Stomach (tissue), 9 donors: ENCODE data around the gene EHBP1L1. TPM values are rescaled to one million over a fixed set of nuclear protein-coding genes. Genes with fewer than 3 reads are reported as not detected.
A peak's percentile ranks its signal among the peaks of the same experiment; 100 is the strongest.
"Not testable (repeated sequence)": the region's sequence is repeated elsewhere in the genome, so short reads cannot be mapped to it uniquely, and the experiment has no call there.

Experiments used
- DNase-seq, 2 donors: peaks; one replicate each; pipeline versions ENCODE4 v3.0.0 to v3.0.0-alpha.2; 2013 to 2019
- H3K27ac ChIP-seq, 5 donors: fragments of 200-600 bp in 4 of 5; sonication (generic) in 4 of 5; one replicate each; pipeline ENCODE4 v1.5.1; 2013 to 2019; ENCODE audit warnings: mild to moderate bottlenecking in 1 of 5, moderate library complexity in 1 of 5
- H3K27me3 ChIP-seq, 3 donors: fragments of 200-600 bp; sonication (generic); one replicate each; pipeline ENCODE4 v1.5.1; 2017 to 2019; ENCODE audit warnings: mixed run types in 1 of 3
- H3K36me3 ChIP-seq, 4 donors: fragments of 200-600 bp; sonication (generic); 1 replicate in 3 of 4; 2 replicates in 1 of 4; pipeline ENCODE4 v1.5.1; 2016 to 2019
- H3K4me1 ChIP-seq, 4 donors: fragments of 200-600 bp; sonication (generic); one replicate each; pipeline ENCODE4 v1.5.1; 2016 to 2019
- H3K4me3 ChIP-seq, 4 donors: fragments of 200-600 bp; sonication (generic) in 3 of 4; one replicate each; pipeline ENCODE4 v1.5.1; 2016 to 2019; ENCODE audit warnings: mild to moderate bottlenecking in 1 of 4
- H3K9me3 ChIP-seq, 4 donors: fragments of 200-600 bp; sonication (generic); one replicate each; pipeline ENCODE4 v1.5.1; 2016 to 2019
- EP300 ChIP-seq: sonication (generic); formaldehyde crosslinking; IDR thresholded peaks from one replicate; pipeline ENCODE4 v1.6.1; 2017; ENCODE audit warnings: antibody characterized with exemption
- POLR2A ChIP-seq, 4 donors: fragments of 450-650 bp; IDR thresholded peaks; one replicate each; pipeline ENCODE4 v1.6.1; 2016; ENCODE audit warnings: antibody characterized with exemption in 4 of 4, control low read depth in 2 of 4, mild to moderate bottlenecking in 1 of 4, moderate library complexity in 1 of 4
- POLR2AphosphoS5 ChIP-seq, 3 donors: sonication (generic); formaldehyde crosslinking; IDR thresholded peaks; one replicate each; pipeline ENCODE4 v1.6.1; 2016; ENCODE audit warnings: antibody characterized with exemption in 3 of 3
- WGBS, 5 donors: extraction: QIAGEN DNeasy Blood & Tissue Kit in 3 of 5; methylation state at CpG; one replicate each; pipeline versions ENCODE4 v1.1.5 to v1.1.7; 2013 to 2018; 5-methylcytosine and 5-hydroxymethylcytosine counted together
- intact Hi-C: fragments of 100-400 bp; cut with DNase I; formaldehyde crosslinking; loops from one replicate; pipeline ENCODE4 v1.15.1; 2023; ENCODE audit warnings: low total_unique reads
- polyA plus RNA-seq, 3 donors: library from polyadenylated mRNA; stranded (reverse); fragments of 200-250 nt; gene quantifications; one replicate each; pipeline ENCODE4 v1.2.3, GENCODE V29; 2013
- total RNA-seq, 5 donors: library from RNA; depleted of rRNA; stranded (reverse); fragments of >200 nt; gene quantifications; one replicate each; pipeline versions ENCODE4 v1.1.0 to v1.2.3, GENCODE V29; 2014 to 2016
- TF ChIP-seq, protein P1 (sequence below), 7 experiments: fragments of 450-650 bp in 4 of 7; fragments of 200-600 bp in 3 of 7; sonication (generic) in 3 of 7; IDR thresholded peaks; one replicate each; pipeline ENCODE4 v1.5.1; 2016 to 2019; ENCODE audit warnings: antibody characterized with exemption in 7 of 7, control low read depth in 2 of 7, mild to moderate bottlenecking in 1 of 7
- donor health status: healthy with polysubstance abuse.
- donor health status: Bipolar disorder and iron deficiency.
- donor health status: healthy.

EHBP1L1 gene
- total and polyA plus RNA-seq, 8 donors, result 28.0 to 200 (median 89.4) TPM

DNA sequence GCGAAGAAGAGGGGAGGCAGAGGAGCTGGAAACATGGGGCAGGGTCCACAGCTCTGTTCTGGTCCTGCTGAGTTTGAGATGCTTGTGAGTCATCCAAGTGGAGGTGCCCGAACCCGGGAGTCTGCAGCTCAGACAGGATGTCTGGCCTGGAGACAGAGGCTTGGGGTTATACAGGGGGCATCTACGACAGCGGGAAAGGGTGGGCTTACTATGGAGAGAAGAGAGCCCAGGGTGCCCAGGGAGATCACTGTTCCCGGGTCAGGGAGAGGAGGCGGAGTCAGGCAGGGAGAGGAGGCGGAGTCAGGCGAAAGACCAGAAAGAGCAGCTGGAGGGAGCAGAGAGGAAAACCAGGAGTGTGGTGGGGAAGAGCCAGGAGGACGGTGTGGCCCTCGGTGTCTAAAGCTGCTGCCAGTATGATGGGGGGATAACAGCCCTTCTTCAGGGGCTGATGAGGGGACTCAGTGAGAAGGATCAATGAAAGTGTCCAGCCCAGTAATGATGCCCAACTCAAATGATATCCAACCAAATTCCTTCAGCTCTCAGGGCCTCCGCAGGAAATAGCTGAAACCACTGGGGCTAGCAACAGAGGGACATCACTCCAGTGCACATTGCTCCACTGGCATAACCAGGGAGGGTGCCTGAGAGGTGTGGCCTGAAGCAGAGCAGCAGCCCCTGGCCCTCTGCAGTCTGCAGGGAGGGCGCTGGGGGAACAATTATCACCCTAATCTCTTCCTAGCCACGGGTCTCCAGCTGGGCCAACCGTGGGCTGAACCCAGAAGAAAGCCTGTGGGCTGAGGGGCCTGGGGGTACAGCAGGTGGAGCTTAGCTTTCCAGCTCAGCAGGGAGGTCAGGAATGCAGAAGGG is 15.1 kb upstream of the EHBP1L1 start:
- TF ChIP-seq POLR2AphosphoS5 (IDR thresholded peaks at IDR 0.05) (no peak), POLR2A (IDR thresholded peaks at IDR 0.05) (no peak)
- TF ChIP-seq, protein P1, sequence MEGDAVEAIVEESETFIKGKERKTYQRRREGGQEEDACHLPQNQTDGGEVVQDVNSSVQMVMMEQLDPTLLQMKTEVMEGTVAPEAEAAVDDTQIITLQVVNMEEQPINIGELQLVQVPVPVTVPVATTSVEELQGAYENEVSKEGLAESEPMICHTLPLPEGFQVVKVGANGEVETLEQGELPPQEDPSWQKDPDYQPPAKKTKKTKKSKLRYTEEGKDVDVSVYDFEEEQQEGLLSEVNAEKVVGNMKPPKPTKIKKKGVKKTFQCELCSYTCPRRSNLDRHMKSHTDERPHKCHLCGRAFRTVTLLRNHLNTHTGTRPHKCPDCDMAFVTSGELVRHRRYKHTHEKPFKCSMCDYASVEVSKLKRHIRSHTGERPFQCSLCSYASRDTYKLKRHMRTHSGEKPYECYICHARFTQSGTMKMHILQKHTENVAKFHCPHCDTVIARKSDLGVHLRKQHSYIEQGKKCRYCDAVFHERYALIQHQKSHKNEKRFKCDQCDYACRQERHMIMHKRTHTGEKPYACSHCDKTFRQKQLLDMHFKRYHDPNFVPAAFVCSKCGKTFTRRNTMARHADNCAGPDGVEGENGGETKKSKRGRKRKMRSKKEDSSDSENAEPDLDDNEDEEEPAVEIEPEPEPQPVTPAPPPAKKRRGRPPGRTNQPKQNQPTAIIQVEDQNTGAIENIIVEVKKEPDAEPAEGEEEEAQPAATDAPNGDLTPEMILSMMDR (IDR thresholded peaks at IDR 0.05), result no peak
- Histone ChIP-seq H3K27ac (peak overlapping the region; percentile 53 to 96 (median 94)), H3K4me3 (no peak overlapping the region), H3K36me3 (no peaks in the 10 kb centered on the region), H3K4me1 (peaks cover 39 to 61% (median 46%) of the 10 kb centered on the region in 4 donors), H3K9me3 (no peaks in the 10 kb centered on the region), H3K27me3 (peaks cover 0 to 8% (median 0%) of the 10 kb centered on the region in 3 donors)
- WGBS, 5 donors, result 19 to 33% (median 22%) methylated on average over 15 of the region's 15 CpGs
- intact Hi-C loops, result no loop called here
- peak; percentile 62 to 77 for DNase-seq

DNA sequence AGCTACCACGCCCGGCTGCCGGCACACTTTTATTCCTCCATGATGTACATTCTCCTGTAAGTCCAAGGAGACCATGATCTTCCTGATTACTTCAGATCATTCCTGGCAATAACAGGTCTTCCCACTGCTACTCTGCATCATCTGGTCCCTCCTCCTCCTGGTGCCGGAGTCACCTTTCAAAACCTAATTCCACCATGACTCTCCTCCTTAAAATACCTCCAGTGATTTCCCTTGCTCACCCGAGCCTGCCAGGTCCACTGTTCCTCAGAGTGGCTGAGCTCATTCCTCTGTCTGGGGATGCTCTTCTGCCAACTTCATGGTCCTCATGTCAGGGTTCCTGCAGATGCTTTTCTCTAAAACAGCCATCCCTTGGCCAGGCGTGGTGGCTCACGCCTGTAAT is 13.8 kb upstream of the EHBP1L1 start:
- Histone ChIP-seq H3K4me1 (peaks cover 27 to 61% (median 40%) of the 10 kb centered on the region in 4 donors), H3K27ac (no peak overlapping the region), H3K36me3 (peaks cover 0 to 7% (median 0%) of the 10 kb centered on the region in 4 donors), H3K4me3 (no peak overlapping the region), H3K27me3 (peaks cover 0 to 8% (median 0%) of the 10 kb centered on the region in 3 donors), H3K9me3 (no peaks in the 10 kb centered on the region)
- intact Hi-C loops, result no loop called here
- TF ChIP-seq, protein P1 (IDR thresholded peaks at IDR 0.05), result no peak
- TF ChIP-seq POLR2A (IDR thresholded peaks at IDR 0.05), result no peak
- no peak for TF ChIP-seq EP300
- TF ChIP-seq POLR2AphosphoS5 (IDR thresholded peaks at IDR 0.05), result no peak
- DNase-seq, result no peak
- WGBS, 5 donors, result 89 to 94% (median 91%) methylated on average over 7 of the region's 7 CpGs

DNA sequence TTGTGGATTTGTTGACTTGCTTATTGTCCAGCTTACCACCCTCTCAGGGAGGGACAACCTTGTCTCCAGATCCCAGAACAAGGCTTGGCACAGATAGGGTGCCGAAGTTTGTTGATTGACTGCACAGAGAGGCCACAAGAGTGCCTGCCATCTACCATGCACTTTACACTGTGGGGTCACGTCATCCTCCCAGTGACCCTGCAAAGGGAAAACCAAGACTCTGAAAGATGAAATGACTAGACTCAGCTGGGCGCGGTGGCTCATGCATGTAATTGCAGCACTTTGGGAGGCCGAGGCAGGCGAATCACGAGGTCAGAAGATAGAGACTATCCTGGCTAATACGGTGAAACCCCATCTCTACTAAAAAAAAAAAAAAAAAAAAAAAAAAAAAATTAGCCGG is 13.1 kb upstream of the EHBP1L1 start:
- Histone ChIP-seq H3K9me3 (no peaks in the 10 kb centered on the region), H3K4me1 (peaks cover 26 to 62% (median 40%) of the 10 kb centered on the region in 4 donors), H3K27me3 (peaks cover 0 to 8% (median 0%) of the 10 kb centered on the region in 3 donors), H3K36me3 (peaks cover 0 to 7% (median 2%) of the 10 kb centered on the region in 4 donors), H3K27ac (no peak overlapping the region), H3K4me3 (no peak overlapping the region)
- TF ChIP-seq POLR2A (IDR thresholded peaks at IDR 0.05) (no peak), EP300 (no peak), POLR2AphosphoS5 (IDR thresholded peaks at IDR 0.05) (no peak)
- TF ChIP-seq, protein P1 (IDR thresholded peaks at IDR 0.05), result no peak
- DNase-seq, result no peak
- intact Hi-C loops, result no loop called here
- 77 to 90% (median 87%) methylated on average over 8 to 9 of the region's 9 CpGs for WGBS, 5 donors

DNA sequence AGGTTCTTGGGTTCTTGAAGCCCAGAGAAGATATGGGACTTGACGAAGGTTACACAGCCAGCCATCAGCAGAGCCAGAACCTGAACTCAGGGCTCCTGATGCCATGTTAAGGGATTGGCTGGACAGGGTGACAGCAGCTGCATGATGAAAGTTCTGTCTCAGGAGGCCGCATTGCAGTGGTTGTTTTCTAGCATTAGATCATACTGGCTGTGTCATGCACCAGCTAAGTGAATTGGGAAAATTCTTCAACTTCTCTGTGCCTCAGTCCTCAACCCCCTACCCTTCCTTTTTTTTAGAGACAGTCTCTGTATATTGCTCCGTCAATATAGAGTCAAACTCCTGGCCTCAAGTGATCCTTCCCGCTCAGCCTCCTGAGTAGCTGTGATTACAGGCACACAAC is 12.3 kb upstream of the EHBP1L1 start:
- no peaks in the 10 kb centered on the region for H3K9me3 ChIP-seq
- H3K27me3 ChIP-seq, result peaks cover 0 to 7% (median 0%) of the 10 kb centered on the region in 3 donors
- intact Hi-C loops, result no loop called here
- TF ChIP-seq, protein P1 (IDR thresholded peaks at IDR 0.05), result no peak
- no peak for TF ChIP-seq POLR2AphosphoS5 (IDR thresholded peaks at IDR 0.05)
- no peak for TF ChIP-seq POLR2A (IDR thresholded peaks at IDR 0.05)
- no peak for TF ChIP-seq EP300
- no peak for DNase-seq
- H3K36me3 ChIP-seq, result peaks cover 0 to 12% (median 3%) of the 10 kb centered on the region in 4 donors
- H3K4me1 ChIP-seq, result peaks cover 32 to 67% (median 44%) of the 10 kb centered on the region in 4 donors
- peak overlapping the region in 1 of 5 donors; percentile 13 for H3K27ac ChIP-seq
- WGBS, 5 donors, result 91 to 98% (median 94%) methylated on average over 4 of the region's 4 CpGs
- H3K4me3 ChIP-seq, result no peak overlapping the region

DNA sequence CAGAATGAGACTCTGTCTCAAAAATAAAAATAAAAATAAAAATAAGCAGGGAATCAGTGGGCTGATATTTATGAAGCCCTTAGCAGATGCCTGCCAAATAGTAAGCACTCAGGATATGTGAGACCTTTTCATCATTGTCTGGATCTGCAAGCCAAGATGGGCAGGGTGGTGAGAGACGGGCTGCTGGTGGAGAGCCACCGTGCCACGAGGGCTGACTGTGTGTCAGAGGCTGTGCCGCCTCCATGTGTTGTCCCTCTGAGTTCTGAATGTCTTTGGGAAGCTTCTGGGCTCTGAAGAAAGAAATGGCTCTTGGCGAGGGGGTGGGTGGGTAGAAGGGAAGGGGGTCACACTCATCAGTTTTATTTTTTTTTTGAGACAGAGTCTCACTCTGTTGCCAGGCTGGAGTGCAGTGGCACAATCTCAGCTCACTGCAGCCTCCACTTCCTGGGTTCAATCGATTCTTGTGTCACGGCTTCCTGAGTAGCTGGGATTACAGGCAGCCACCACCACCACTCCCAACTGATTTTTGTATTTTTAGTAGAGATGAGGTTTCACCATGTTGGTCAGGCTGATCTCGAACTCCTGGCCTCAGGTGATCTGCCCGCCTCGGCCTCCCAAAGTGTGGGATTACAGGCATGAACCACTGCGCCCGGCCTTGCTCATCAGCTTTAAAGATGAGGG is 10.8 kb upstream of the EHBP1L1 start:
- Histone ChIP-seq H3K4me1 (peaks cover 28 to 64% (median 41%) of the 10 kb centered on the region in 4 donors), H3K36me3 (peaks cover 0 to 12% (median 3%) of the 10 kb centered on the region in 4 donors), H3K27ac (peak overlapping the region in 4 of 5 donors; percentile 36 to 64 (median 51))
- intact Hi-C loops, H3K4me3 ChIP-seq, DNase-seq, H3K9me3 ChIP-seq, H3K27me3 ChIP-seq: not testable (repeated sequence)
- WGBS, 5 donors, result 81 to 90% (median 83%) methylated on average over 12 of the region's 12 CpGs
